Measurements from ENCODE around the gene SLC22A4.

Gene SLC22A4

GRCh38 chr5:132277971-132278853 lies 16.0 kb upstream of the SLC22A4 start:
- DNase-seq (ENCODE audit: low spot score in 2 of 2) (no peak), ATAC-seq (ENCODE audit: low read depth) (no peak)
- no peak overlapping the region for H3K4me3 Mint-ChIP-seq
- H3K27ac Mint-ChIP-seq = no peak overlapping the region
- H3K4me1 Mint-ChIP-seq = peaks cover 5% of the 10 kb centered on the region
- no peaks in the 10 kb centered on the region for H3K36me3 Mint-ChIP-seq
- H3K27me3 Mint-ChIP-seq = peaks cover 15% of the 10 kb centered on the region
- H3K9me3 Mint-ChIP-seq = no peaks in the 10 kb centered on the region

GRCh38 chr5:132279801-132280200 lies 14.4 kb upstream of the SLC22A4 start:
- H3K27ac Mint-ChIP-seq = no peak overlapping the region
- no peaks in the 10 kb centered on the region for H3K9me3 Mint-ChIP-seq
- peaks cover 8% of the 10 kb centered on the region for H3K27me3 Mint-ChIP-seq
- H3K4me3 Mint-ChIP-seq = no peak overlapping the region
- peaks cover 5% of the 10 kb centered on the region for H3K4me1 Mint-ChIP-seq
- peaks cover 2% of the 10 kb centered on the region for H3K36me3 Mint-ChIP-seq
- ATAC-seq (ENCODE audit: low read depth) = no peak
- DNase-seq (ENCODE audit: low spot score in 2 of 2) = no peak

GRCh38 chr5:132280371-132281240 lies 13.6 kb upstream of the SLC22A4 start:
- Mint-ChIP-seq H3K4me1 (peaks cover 5% of the 10 kb centered on the region), H3K27me3 (peaks cover 4% of the 10 kb centered on the region), H3K27ac (no peak overlapping the region), H3K36me3 (peaks cover 2% of the 10 kb centered on the region), H3K4me3 (no peak overlapping the region), H3K9me3 (no peaks in the 10 kb centered on the region)
- no peak for ATAC-seq (ENCODE audit: low read depth)
- DNase-seq (ENCODE audit: low spot score in 2 of 2) = no peak

GRCh38 chr5:132281856-132282614 lies 12.2 kb upstream of the SLC22A4 start:
- Mint-ChIP-seq H3K36me3 (peaks cover 2% of the 10 kb centered on the region), H3K27me3 (peaks cover 2% of the 10 kb centered on the region), H3K9me3 (no peaks in the 10 kb centered on the region)

GRCh38 chr5:132283423-132284043 lies 10.7 kb upstream of the SLC22A4 start:
- no peak for ATAC-seq (ENCODE audit: low read depth)
- peaks cover 2% of the 10 kb centered on the region for H3K36me3 Mint-ChIP-seq
- H3K4me1 Mint-ChIP-seq = peaks cover 5% of the 10 kb centered on the region
- no peaks in the 10 kb centered on the region for H3K9me3 Mint-ChIP-seq
- no peak overlapping the region for H3K4me3 Mint-ChIP-seq
- H3K27me3 Mint-ChIP-seq = peaks cover 6% of the 10 kb centered on the region
- no peak for DNase-seq (ENCODE audit: low spot score in 2 of 2)
- no peak overlapping the region for H3K27ac Mint-ChIP-seq

More at GRCh38 chr5:132281856-132282614, 12.2 kb upstream of the SLC22A4 start:
- Mint-ChIP-seq H3K4me1 (peaks cover 5% of the 10 kb centered on the region), H3K4me3 (no peak overlapping the region), H3K27ac (no peak overlapping the region)
- ATAC-seq (ENCODE audit: low read depth) (no peak), DNase-seq (ENCODE audit: low spot score in 2 of 2) (no peak)

- H3K9me3 Mint-ChIP-seq = no peaks in the 10 kb centered on the region
- H3K36me3 Mint-ChIP-seq = peaks cover 2% of the 10 kb centered on the region
- ATAC-seq (ENCODE audit: low read depth) = no peak
- H3K27ac Mint-ChIP-seq = no peak overlapping the region
- H3K4me3 Mint-ChIP-seq = no peak overlapping the region
- DNase-seq (ENCODE audit: low spot score in 2 of 2) = no peak
- peaks cover 17% of the 10 kb centered on the region for H3K27me3 Mint-ChIP-seq
- H3K4me1 Mint-ChIP-seq = peaks cover 3% of the 10 kb centered on the region
Measured at GRCh38 chr5:132289097-132289496, 5.1 kb upstream of the SLC22A4 start.

DNA sequence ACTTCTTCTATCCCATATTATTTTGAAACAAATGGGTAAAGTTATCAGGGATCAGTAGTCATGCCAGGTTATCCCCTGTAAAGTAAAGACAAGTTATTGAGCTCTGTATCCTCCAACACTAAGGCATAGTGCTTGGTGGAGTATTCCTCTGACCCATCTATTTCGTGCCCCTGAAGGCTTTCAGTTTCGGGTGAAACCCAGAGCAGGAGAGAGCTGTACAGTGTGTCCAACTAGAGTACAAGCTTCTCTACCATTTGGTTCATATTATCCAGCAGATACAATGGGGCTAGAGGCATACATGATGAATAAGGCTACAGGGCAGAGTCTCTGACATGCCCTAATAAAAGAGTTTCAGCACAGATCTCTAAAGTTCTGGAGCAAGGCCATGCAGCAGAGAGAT lies 3.2 kb upstream of the SLC22A4 start:
- Mint-ChIP-seq H3K9me3 (no peaks in the 10 kb centered on the region), H3K4me1 (peaks cover 11% of the 10 kb centered on the region), H3K36me3 (no peaks in the 10 kb centered on the region), H3K27me3 (peaks cover 29% of the 10 kb centered on the region), H3K4me3 (no peak overlapping the region), H3K27ac (no peak overlapping the region)
- no peak for ATAC-seq (ENCODE audit: low read depth)
- no peak for DNase-seq (ENCODE audit: low spot score in 2 of 2)

GRCh38 chr5:132293066-132293991 lies 865 bp upstream of the SLC22A4 start:
- H3K27me3 Mint-ChIP-seq = peaks cover 32% of the 10 kb centered on the region
- ATAC-seq (ENCODE audit: low read depth) (peak; percentile 39), DNase-seq (ENCODE audit: low spot score in 2 of 2) (peak; percentile 23 to 58)
- no peaks in the 10 kb centered on the region for H3K9me3 Mint-ChIP-seq
- peak overlapping the region; percentile 95 for H3K4me3 Mint-ChIP-seq
- H3K4me1 Mint-ChIP-seq = peaks cover 11% of the 10 kb centered on the region
- H3K27ac Mint-ChIP-seq = no peak overlapping the region
- H3K36me3 Mint-ChIP-seq = no peaks in the 10 kb centered on the region

GRCh38 chr5:132294728-132295504 lies 722 bp downstream of the SLC22A4 start:
- Mint-ChIP-seq H3K4me3 (peak overlapping the region; percentile 95), H3K4me1 (peaks cover 11% of the 10 kb centered on the region), H3K27me3 (peaks cover 24% of the 10 kb centered on the region), H3K9me3 (no peaks in the 10 kb centered on the region), H3K36me3 (no peaks in the 10 kb centered on the region), H3K27ac (no peak overlapping the region)
- ATAC-seq (ENCODE audit: low read depth) (peak; percentile 8), DNase-seq (ENCODE audit: low spot score in 2 of 2) (peak in 1 of 2 donors; percentile 30)

GRCh38 chr5:132295505-132296411 lies 1.6 kb downstream of the SLC22A4 start:
- peaks cover 22% of the 10 kb centered on the region for H3K27me3 Mint-ChIP-seq
- no peaks in the 10 kb centered on the region for H3K9me3 Mint-ChIP-seq
- H3K36me3 Mint-ChIP-seq = no peaks in the 10 kb centered on the region
- peak overlapping the region; percentile 80 for H3K4me3 Mint-ChIP-seq
- DNase-seq (ENCODE audit: low spot score in 2 of 2) (no peak), ATAC-seq (ENCODE audit: low read depth) (no peak)
- H3K27ac Mint-ChIP-seq = no peak overlapping the region
- H3K4me1 Mint-ChIP-seq = peaks cover 11% of the 10 kb centered on the region

DNA sequence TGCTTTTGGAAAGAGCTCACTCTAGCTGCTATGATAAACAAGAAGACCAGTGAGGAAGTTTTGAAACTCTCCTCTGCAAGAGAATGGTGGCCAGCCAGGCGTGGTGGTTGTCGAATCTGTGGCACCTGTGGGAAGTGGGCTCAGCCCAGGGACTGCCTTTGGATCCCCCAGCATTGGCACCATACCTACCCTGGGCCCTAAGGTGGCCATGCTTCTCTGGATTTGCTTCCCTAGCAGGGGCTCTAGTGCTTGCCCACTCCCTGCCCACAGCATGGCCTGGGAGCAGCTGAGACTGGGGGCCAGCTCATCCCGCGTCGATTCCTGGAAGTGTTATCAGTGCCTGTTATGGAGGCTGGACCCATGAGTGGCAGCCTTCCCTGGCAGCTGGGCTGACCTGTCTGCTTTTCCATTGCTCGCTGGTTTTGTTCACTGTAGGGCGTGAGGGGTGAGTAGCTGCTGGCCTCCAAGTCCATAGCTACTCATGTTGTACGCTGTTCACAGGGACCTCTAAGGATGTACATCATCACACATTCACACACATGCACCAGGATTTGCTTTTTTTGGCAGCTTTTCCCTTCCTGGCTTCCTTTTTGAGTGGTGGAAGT lies 2.3 kb downstream of the SLC22A4 start:
- DNase-seq (ENCODE audit: low spot score in 2 of 2) (no peak), ATAC-seq (ENCODE audit: low read depth) (no peak)
- Mint-ChIP-seq H3K9me3 (no peaks in the 10 kb centered on the region), H3K4me1 (peaks cover 11% of the 10 kb centered on the region), H3K27ac (no peak overlapping the region), H3K4me3 (no peak overlapping the region), H3K27me3 (peaks cover 22% of the 10 kb centered on the region), H3K36me3 (no peaks in the 10 kb centered on the region)

All from memory B cell (primary cell).